Fibroblast of villous mesenchyme (primary cell): ENCODE data around the gene RAD9A. TPM values are rescaled to one million over a fixed set of nuclear protein-coding genes. Genes with fewer than 3 reads are reported as not detected.

ENCODE experiments used
- DNase-seq: peaks from one replicate; pipeline ENCODE4 v3.0.0-alpha.2; 2010; ENCODE audit warnings: low read depth
- H3K4me3 ChIP-seq: 2 replicates; pipeline ENCODE4 v1.5.1; 2011; ENCODE audit warnings: low read depth, mild to moderate bottlenecking, low read length
- total RNA-seq: library from RNA; depleted of rRNA; stranded (reverse); fragments of >200 nt; gene quantifications from 2 replicates; pipeline ENCODE4 v1.2.3, GENCODE V29; 2012
- TF ChIP-seq, protein P1 (sequence below): IDR thresholded peaks from 2 replicates; pipeline ENCODE4 v1.5.1; 2012; ENCODE audit warnings: low read depth, mild to moderate bottlenecking, low read length; ENCODE audit not compliant: insufficient read depth

Gene RAD9A
- total RNA-seq, 1 donor, result 4.3 TPM

- no peak for DNase-seq
- no peak overlapping the region for H3K4me3 ChIP-seq
- TF ChIP-seq, protein P1, sequence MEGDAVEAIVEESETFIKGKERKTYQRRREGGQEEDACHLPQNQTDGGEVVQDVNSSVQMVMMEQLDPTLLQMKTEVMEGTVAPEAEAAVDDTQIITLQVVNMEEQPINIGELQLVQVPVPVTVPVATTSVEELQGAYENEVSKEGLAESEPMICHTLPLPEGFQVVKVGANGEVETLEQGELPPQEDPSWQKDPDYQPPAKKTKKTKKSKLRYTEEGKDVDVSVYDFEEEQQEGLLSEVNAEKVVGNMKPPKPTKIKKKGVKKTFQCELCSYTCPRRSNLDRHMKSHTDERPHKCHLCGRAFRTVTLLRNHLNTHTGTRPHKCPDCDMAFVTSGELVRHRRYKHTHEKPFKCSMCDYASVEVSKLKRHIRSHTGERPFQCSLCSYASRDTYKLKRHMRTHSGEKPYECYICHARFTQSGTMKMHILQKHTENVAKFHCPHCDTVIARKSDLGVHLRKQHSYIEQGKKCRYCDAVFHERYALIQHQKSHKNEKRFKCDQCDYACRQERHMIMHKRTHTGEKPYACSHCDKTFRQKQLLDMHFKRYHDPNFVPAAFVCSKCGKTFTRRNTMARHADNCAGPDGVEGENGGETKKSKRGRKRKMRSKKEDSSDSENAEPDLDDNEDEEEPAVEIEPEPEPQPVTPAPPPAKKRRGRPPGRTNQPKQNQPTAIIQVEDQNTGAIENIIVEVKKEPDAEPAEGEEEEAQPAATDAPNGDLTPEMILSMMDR, result no peak
Measured at GRCh38 chr11:67412495-67413179, 20.9 kb downstream of the RAD9A start.

- DNase-seq, result no peak
- TF ChIP-seq, protein P1, result no peak
- H3K4me3 ChIP-seq, result no peak overlapping the region
Measured at GRCh38 chr11:67413266-67413849, 21.6 kb downstream of the RAD9A start.

GRCh38 chr11:67415501-67416304 is 23.9 kb downstream of the RAD9A start, which contains the start of gene CARNS1:
CARNS1 (plus strand) TSS chr11:67415678; CDS start chr11:67416200, 522 bp downstream.
- peak within 1 kb of the TSS; percentile 17 for H3K4me3 ChIP-seq
- TF ChIP-seq, protein P1, result no peak
- DNase-seq, result no peak

DNA sequence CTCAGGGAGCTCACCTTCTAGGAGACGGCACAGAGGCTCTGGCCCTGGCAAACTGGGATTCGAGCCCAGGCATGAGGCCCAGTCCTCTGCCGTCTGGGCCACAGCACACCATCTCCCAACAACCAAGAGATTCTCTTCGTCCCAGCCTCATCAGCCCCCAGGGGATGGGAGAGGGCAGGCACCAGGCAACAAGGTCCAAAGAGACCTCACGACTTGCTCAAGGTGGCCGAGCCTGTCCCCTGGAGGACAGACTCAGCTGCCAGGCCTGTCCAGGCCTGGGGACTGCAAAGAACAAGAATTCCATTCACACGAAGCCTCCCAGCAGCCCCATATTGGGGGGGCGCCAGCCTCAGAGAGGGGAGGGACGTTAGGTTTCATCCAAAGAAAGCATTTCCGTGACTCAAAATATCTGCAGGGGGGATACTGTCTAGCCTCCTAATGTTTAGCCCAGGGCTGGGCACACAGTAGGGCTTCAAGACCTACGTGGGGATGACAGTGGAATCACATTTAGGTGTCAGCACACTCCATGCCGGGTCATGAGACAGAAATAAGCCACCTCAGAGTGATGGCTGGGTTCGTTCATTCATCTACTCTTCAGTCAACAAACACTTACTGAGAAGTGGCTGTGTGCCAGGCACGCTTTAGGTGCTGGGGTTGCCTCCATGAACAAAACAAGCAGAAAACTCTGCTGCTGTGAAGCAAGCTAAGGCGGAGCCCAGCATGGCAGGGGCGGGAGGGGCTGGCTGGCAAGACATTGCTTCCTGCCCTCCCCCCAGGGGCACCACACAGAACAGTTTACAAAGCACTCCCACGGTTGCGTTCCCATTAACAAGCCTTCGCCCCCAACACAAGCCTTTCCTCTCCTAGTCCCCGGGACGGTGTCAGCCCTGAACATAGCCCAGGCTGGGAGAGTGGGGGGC is 24.9 kb downstream of the RAD9A start:
- no peak for DNase-seq
- H3K4me3 ChIP-seq, result no peak overlapping the region
- TF ChIP-seq, protein P1, result no peak

DNA sequence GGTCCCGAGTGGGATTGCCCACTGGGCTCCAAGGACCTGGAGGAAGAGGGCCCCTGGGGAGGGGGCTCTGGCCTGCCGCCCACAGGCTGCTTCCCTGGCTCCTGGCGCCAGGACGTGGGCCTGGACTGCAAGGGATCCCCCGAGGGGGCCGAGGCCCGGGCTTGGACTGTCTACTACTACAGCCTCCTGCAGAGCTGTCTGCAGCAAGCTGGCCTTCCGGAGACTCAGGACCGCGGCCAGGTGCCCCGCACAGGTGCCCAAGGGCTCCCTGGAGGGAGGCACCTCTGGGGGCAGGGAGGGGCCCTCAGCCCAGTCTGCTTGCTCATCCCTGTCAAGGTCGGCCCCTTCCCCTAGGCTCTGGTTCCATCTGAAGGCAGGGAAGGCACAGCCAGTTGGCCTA is 25.6 kb downstream of the RAD9A start:
- DNase-seq, result no peak
- TF ChIP-seq, protein P1, result no peak
- no peak overlapping the region for H3K4me3 ChIP-seq
